ENCODE results near the gene BCAS3.
"Not testable (repeated sequence)": the region's sequence is repeated elsewhere in the genome, so short reads cannot be mapped to it uniquely, and the experiment has no call there.

BCAS3 gene

DNA sequence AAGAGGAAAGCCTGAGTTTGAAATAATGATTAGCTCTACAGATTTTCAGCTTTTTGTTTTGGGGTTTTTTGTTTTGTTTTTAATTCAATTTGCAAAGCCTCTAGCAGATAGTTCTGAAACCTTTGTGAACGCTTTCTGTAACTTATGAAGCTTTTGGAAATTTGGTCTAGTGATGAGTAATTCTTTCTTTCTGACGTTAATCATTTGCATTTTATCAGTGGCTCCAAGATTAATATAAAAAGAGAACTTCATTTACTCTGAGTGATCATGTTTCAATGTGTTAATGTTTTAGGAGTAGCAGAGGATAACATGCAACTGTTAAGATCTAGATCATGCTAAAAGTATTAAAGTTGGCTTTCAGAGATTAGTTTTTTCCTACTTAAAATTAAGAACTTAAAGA, 561.7 kb downstream of the BCAS3 start:
- peaks cover 6% of the 10 kb centered on the region; the same call in 1 of the 2 replicates for H3K9me3 ChIP-seq (ENCODE audit: low read length)
- H3K4me2 ChIP-seq (ENCODE audit: low read length) = no peak overlapping the region
- no peaks in the 10 kb centered on the region for H3K9me2 ChIP-seq (ENCODE audit: low read depth, low read length)
- no peak overlapping the region for H3K9ac ChIP-seq (ENCODE audit: low read length)
- peaks cover 7% of the 10 kb centered on the region for H3K4me1 ChIP-seq (ENCODE audit: insufficient read depth, low read length, severe bottlenecking)
- H3K79me2 ChIP-seq (ENCODE audit: insufficient read depth, low read length) = no peaks in the 10 kb centered on the region
- no peak overlapping the region for H3K4me3 ChIP-seq (ENCODE audit: low read depth, low read length, poor library complexity, severe bottlenecking)
- H3K27ac ChIP-seq (ENCODE audit: low read depth, low read length, poor library complexity, severe bottlenecking) = no peak overlapping the region
- TF ChIP-seq, protein P1, sequence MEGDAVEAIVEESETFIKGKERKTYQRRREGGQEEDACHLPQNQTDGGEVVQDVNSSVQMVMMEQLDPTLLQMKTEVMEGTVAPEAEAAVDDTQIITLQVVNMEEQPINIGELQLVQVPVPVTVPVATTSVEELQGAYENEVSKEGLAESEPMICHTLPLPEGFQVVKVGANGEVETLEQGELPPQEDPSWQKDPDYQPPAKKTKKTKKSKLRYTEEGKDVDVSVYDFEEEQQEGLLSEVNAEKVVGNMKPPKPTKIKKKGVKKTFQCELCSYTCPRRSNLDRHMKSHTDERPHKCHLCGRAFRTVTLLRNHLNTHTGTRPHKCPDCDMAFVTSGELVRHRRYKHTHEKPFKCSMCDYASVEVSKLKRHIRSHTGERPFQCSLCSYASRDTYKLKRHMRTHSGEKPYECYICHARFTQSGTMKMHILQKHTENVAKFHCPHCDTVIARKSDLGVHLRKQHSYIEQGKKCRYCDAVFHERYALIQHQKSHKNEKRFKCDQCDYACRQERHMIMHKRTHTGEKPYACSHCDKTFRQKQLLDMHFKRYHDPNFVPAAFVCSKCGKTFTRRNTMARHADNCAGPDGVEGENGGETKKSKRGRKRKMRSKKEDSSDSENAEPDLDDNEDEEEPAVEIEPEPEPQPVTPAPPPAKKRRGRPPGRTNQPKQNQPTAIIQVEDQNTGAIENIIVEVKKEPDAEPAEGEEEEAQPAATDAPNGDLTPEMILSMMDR (IDR thresholded peaks at IDR 0.05; ENCODE audit: low read length) = no peak
- no peak for TF ChIP-seq EZH2 (IDR thresholded peaks at IDR 0.05; ENCODE audit: borderline replicate concordance, low read length)
- H3K27me3 ChIP-seq (ENCODE audit: insufficient read depth, low read length) = no peaks in the 10 kb centered on the region
- H3K36me3 ChIP-seq (ENCODE audit: insufficient read depth, low read length) = no peaks in the 10 kb centered on the region
- H3F3A ChIP-seq (ENCODE audit: insufficient read depth, low read length) = no peaks in the 10 kb centered on the region
- H4K20me1 ChIP-seq (ENCODE audit: insufficient read depth, low read length) = no peaks in the 10 kb centered on the region
- no peak overlapping the region for H2AFZ ChIP-seq (ENCODE audit: low read length)

DNA sequence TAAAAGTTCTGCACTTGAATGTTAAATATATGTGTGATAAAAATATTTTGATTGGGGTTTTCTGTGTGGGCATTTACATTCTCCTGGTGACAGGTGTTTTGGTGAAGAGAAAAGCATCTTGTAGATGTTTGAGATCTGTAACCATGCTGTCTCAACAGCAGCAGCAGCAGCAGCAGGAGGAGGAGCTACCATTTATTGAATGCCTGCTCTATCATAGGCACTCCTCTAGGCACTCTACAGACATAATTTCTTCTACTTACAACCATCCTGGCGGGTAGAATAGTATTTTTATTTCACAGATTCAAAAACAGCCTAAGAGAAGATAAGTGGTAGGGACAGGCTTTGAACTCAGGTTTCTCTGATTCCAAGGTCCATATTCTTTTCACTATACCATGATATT, 562.3 kb downstream of the BCAS3 start:
- H4K20me1 ChIP-seq (ENCODE audit: insufficient read depth, low read length) = no peaks in the 10 kb centered on the region
- H3K4me3 ChIP-seq (ENCODE audit: low read depth, low read length, poor library complexity, severe bottlenecking) = no peak overlapping the region

GRCh38 chr17:61240851-61241468, 563.3 kb downstream of the BCAS3 start:
- no peaks in the 10 kb centered on the region for H3K9me2 ChIP-seq (ENCODE audit: low read depth, low read length)

More for the DNA sequence above, 562.3 kb downstream of the BCAS3 start:
- no peaks in the 10 kb centered on the region for H3F3A ChIP-seq (ENCODE audit: insufficient read depth, low read length)
- H3K27ac ChIP-seq (ENCODE audit: low read depth, low read length, poor library complexity, severe bottlenecking) = no peak overlapping the region
- no peak for TF ChIP-seq EZH2 (IDR thresholded peaks at IDR 0.05; ENCODE audit: borderline replicate concordance, low read length)
- TF ChIP-seq, protein P1 (IDR thresholded peaks at IDR 0.05; ENCODE audit: low read length) = no peak
- no peaks in the 10 kb centered on the region for H3K9me2 ChIP-seq (ENCODE audit: low read depth, low read length)
- H3K9me3 ChIP-seq (ENCODE audit: low read length) = peaks cover 6% of the 10 kb centered on the region; the same call in 1 of the 2 replicates
- no peaks in the 10 kb centered on the region for H3K36me3 ChIP-seq (ENCODE audit: insufficient read depth, low read length)
- H3K4me2 ChIP-seq (ENCODE audit: low read length) = no peak overlapping the region
- no peak overlapping the region for H2AFZ ChIP-seq (ENCODE audit: low read length)
- H3K79me2 ChIP-seq (ENCODE audit: insufficient read depth, low read length) = no peaks in the 10 kb centered on the region
- peaks cover 7% of the 10 kb centered on the region for H3K4me1 ChIP-seq (ENCODE audit: insufficient read depth, low read length, severe bottlenecking)
- no peak overlapping the region for H3K9ac ChIP-seq (ENCODE audit: low read length)
- no peaks in the 10 kb centered on the region for H3K27me3 ChIP-seq (ENCODE audit: insufficient read depth, low read length)

DNA sequence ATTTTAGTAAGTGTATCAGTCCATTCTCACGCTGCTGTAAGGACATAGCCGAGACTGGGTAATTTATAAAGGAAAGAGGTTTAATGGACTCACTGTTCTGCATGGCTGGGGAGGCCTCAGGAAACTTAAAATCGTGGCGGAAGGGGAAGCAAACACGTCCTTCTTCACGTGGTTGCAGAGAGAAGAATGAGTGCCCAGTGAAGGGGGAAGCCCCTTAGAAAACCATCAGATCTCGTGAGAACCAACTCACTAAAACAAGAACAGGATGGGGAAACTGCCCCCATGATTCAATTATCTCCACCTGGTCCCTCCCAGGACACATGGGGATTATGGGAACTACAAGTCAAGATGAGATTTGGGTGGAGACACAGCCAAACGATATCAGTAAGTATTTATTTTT, 567.3 kb downstream of the BCAS3 start:
- H3K36me3 ChIP-seq (ENCODE audit: insufficient read depth, low read length); H3K79me2 ChIP-seq (ENCODE audit: insufficient read depth, low read length); H3K27ac ChIP-seq (ENCODE audit: low read depth, low read length, poor library complexity, severe bottlenecking); H3F3A ChIP-seq (ENCODE audit: insufficient read depth, low read length); H3K9me3 ChIP-seq (ENCODE audit: low read length); H4K20me1 ChIP-seq (ENCODE audit: insufficient read depth, low read length); H3K4me2 ChIP-seq (ENCODE audit: low read length); H3K27me3 ChIP-seq (ENCODE audit: insufficient read depth, low read length); H3K4me3 ChIP-seq (ENCODE audit: low read depth, low read length, poor library complexity, severe bottlenecking); H2AFZ ChIP-seq (ENCODE audit: low read length); H3K9me2 ChIP-seq (ENCODE audit: low read depth, low read length); H3K4me1 ChIP-seq (ENCODE audit: insufficient read depth, low read length, severe bottlenecking); H3K9ac ChIP-seq (ENCODE audit: low read length): not testable (repeated sequence)

More at GRCh38 chr17:61240851-61241468, 563.3 kb downstream of the BCAS3 start:
- Histone ChIP-seq H3K36me3 (ENCODE audit: insufficient read depth, low read length) (no peaks in the 10 kb centered on the region), H3K4me3 (ENCODE audit: low read depth, low read length, poor library complexity, severe bottlenecking) (no peak overlapping the region), H3K27me3 (ENCODE audit: insufficient read depth, low read length) (no peaks in the 10 kb centered on the region), H4K20me1 (ENCODE audit: insufficient read depth, low read length) (no peaks in the 10 kb centered on the region), H3K4me2 (ENCODE audit: low read length) (no peak overlapping the region), H3K4me1 (ENCODE audit: insufficient read depth, low read length, severe bottlenecking) (peaks cover 7% of the 10 kb centered on the region), H3K9ac (ENCODE audit: low read length) (no peak overlapping the region), H3K27ac (ENCODE audit: low read depth, low read length, poor library complexity, severe bottlenecking) (no peak overlapping the region), H2AFZ (ENCODE audit: low read length) (no peak overlapping the region), H3F3A (ENCODE audit: insufficient read depth, low read length) (no peaks in the 10 kb centered on the region), H3K9me3 (ENCODE audit: low read length) (peaks cover 6% of the 10 kb centered on the region; the same call in 1 of the 2 replicates), H3K79me2 (ENCODE audit: insufficient read depth, low read length) (no peaks in the 10 kb centered on the region)
- TF ChIP-seq EZH2 (IDR thresholded peaks at IDR 0.05; ENCODE audit: borderline replicate concordance, low read length) = no peak
- TF ChIP-seq, protein P1 (IDR thresholded peaks at IDR 0.05; ENCODE audit: low read length) = no peak

Measured in OCI-LY1 (cell line).